Head of caudate nucleus (tissue), 42 donors: ENCODE measurements around the gene RUVBL1.

Experiments used
- DNase-seq, 42 donors: peaks; one replicate each; pipeline versions ENCODE4 v3.0.0 to v3.0.0-alpha.2; 2020 to 2021; ENCODE audit warnings: mixed read lengths in 7 of 42
- intact Hi-C: fragments of 100-400 bp; cut with DNase I; formaldehyde crosslinking; loops from one replicate; pipeline ENCODE4 v1.15.0; 2022

The RUVBL1 gene

DNA sequence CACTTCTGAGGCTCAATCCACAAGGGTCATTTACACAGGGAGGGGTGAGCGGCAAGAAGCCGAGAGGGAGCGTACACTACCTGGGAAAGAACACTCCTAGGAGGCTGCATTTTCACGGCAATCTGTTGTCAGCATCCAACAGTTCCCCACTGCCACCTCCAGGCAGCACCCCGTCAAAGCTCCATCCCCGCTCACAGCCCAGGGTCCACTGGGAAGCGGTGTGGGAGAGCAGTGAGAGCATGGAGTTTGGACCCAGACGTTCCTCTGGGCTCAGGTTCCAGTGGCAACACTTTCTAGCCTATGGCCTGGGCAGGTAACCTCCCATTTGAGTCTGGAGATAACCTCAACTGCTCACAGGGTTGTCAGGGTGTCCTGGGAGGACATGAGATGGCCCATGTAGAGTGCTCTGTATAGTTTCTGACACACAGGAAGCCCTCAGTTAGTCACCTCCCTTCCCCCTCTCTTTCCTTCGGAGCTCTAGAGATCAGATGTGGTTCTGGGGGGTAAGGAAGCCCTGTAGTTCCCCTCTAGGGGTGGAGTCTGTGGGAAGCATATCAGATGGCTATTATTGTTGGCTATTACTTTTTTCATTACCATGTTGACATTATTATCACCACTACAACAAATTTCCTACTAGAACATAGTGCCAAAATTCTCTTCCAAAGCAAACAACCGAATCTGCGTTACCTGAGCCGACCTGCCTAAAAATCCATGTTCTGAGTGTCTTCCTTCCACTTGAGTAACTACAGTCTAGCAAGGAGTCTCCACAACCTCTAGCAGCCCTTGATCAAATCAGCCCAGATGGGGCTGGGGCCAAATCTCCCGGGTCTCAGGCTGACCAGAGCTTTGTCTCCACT is 29.1 kb downstream of the RUVBL1 start:
- intact Hi-C loops, result no loop called here

DNA sequence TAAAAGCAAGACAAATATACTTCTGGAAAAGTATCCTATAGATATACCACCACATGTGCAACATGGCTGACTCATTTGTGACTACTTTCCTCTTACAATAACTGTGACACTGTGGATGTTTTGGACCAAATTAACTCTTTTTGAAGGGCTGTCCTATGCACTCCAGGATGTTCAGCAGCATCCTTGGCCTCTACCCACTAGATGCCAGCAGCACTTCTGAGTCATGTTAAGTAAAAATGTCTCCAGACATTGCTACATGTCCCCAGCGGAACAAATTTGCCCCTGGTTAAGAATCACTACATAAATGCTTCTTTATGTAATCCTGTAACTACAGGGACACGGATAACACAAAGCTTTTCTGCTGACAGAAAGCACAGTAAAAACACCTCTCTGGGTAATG is 32.0 kb downstream of the RUVBL1 start:
- no peak for DNase-seq
- intact Hi-C loops, result no loop called here

More for the DNA sequence above, 29.1 kb downstream of the RUVBL1 start:
- no peak for DNase-seq

- no peak for DNase-seq
- intact Hi-C loops, result no loop called here
Measured at GRCh38 chr3:128089135-128089534, 34.5 kb downstream of the RUVBL1 start.

DNA sequence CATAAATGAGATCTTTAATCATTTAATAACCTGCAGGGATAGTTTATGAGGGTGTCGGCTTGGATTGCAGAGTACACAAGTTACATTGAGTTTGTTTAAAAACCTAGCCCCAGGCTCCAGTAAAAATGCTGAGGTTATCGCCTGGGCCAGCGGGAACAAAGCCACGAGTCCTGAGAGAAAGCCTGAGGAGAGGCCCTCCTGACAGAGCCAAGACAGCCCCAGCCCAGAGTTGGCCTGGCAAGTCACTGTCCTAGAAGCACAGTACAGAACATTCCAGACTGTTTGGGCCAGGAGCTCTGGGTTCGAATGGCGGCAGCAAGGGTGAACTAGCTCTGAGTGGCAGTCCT is 39.0 kb downstream of the RUVBL1 start:
- intact Hi-C loops, result no loop called here
- DNase-seq, result no peak

DNA sequence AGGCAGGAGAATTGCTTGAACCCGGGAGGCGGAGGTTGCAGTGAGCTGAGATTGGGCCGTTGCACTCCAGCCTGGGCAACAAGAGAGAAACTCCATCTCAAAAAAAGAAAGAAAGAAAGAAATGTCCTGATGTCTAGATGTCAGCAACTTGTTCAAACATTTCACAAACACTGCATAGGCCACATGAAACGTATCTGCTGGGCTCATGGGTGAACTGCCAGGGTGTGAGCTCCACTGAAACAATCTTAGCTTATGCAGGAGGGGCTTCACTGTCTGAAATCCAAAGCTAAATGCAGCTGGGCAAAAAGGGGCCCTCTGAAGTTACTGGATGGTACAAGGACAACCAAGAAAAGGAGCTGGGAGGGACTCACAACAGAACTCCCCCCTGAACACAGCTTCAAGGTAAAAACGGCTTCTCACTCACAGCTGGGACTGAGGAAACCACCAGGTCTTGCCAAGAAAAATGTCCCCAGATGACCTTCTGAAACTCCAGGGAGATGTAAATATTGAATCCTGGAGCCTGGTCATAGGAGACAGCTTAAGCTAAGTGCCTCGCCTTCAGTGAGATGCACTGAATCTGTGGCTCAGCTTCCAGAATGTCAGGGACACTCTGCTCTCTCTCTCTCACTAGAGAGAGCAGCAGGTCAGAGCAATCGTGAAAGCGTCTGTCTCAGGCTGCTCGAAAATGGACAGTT is 39.5 kb downstream of the RUVBL1 start:
- no peak for DNase-seq
- intact Hi-C loops, result no loop called here

GRCh38 chr3:128083396-128083795 is 40.2 kb downstream of the RUVBL1 start:
- DNase-seq, result no peak
- intact Hi-C loops, result no loop called here

- DNase-seq, result no peak
- intact Hi-C loops, result no loop called here
Measured at GRCh38 chr3:128082546-128082945, 41.1 kb downstream of the RUVBL1 start.

DNA sequence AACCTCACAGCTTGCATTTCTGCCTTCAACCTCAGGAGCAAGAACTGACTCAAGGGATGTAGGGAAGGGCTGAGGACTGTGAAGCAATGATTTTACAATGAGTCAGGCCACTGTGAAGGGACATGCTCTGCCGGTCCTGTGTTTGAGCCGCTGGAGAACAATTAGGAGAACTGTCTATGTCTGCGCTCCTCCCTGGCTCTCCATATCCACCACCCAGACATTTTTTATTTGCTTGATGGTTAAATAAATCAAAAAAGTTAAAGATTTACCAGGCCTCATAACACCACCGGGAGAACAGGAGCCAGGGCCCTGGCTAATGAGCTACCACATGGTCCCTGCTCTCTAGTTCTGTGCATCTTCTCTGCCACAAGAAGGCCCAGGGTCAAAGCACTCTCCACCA is 41.8 kb downstream of the RUVBL1 start:
- intact Hi-C loops, result no loop called here
- no peak for DNase-seq

DNA sequence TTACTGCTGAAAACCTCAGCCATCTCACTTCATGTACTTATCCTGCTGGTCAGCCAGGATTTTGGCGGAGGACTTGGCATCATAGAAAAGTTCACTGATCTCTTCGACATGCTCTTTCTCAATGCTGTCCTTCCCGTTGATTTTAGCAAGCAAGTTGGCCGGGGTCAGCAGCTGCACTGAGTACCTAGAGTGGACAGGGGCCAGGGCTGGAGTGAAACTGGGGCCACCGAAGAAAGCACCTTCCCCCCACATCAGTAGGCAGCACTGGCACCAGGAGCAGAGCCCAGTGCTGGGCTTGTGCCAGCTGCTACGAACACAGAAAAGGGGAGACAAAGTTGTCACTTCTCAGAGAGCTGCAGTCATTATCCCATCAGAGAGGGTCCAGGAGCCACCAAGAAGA is 42.4 kb downstream of the RUVBL1 start:
- DNase-seq, result peak in 1 of 42 donors; percentile 22
- intact Hi-C loops, result no loop called here

GRCh38 chr3:128080323-128081080 is 43.1 kb downstream of the RUVBL1 start:
- no peak for DNase-seq
- intact Hi-C loops, result no loop called here

- DNase-seq, result no peak
- intact Hi-C loops, result no loop called here
Measured at GRCh38 chr3:128079823-128080222, 43.8 kb downstream of the RUVBL1 start.

- no peak for DNase-seq
- intact Hi-C loops, result no loop called here
Measured at GRCh38 chr3:128078875-128079274, 44.7 kb downstream of the RUVBL1 start.

GRCh38 chr3:128078322-128078721 is 45.3 kb downstream of the RUVBL1 start:
- DNase-seq, result no peak
- intact Hi-C loops, result no loop called here

GRCh38 chr3:128077665-128078064 is 45.9 kb downstream of the RUVBL1 start:
- intact Hi-C loops, result no loop called here
- no peak for DNase-seq

DNA sequence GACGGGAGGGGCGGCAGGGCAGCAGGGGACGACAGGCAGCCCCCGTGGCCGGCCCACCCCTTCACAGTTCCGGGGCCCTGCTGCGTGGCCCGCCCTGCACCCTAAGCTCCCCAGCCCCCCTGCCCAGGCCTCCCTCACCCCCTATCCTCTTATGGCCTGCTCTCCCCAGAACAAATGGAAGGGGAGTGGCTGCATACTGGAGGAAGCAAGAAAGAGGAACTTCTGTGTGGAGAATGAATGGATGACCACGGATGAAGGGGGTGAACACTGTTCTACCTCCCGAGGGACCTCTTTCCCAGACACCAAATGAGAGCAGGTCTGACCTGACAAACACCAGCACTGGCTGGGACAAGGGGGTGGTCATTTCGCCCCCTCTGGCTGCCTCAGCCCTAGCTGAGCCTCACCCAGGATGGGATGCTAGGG is 46.4 kb downstream of the RUVBL1 start:
- intact Hi-C loops, result no loop called here
- DNase-seq, result peak in 5 of 42 donors; percentile 4 to 21 (median 17)

- intact Hi-C loops, result no loop called here
- DNase-seq, result peak in 41 of 42 donors; percentile 49 to 90 (median 81)
Measured at GRCh38 chr3:128076483-128077201, 47.0 kb downstream of the RUVBL1 start.

- intact Hi-C loops, result no loop called here
- peak; percentile 72 to 97 (median 93) for DNase-seq
Measured at GRCh38 chr3:128075522-128076482, 47.8 kb downstream of the RUVBL1 start.

DNA sequence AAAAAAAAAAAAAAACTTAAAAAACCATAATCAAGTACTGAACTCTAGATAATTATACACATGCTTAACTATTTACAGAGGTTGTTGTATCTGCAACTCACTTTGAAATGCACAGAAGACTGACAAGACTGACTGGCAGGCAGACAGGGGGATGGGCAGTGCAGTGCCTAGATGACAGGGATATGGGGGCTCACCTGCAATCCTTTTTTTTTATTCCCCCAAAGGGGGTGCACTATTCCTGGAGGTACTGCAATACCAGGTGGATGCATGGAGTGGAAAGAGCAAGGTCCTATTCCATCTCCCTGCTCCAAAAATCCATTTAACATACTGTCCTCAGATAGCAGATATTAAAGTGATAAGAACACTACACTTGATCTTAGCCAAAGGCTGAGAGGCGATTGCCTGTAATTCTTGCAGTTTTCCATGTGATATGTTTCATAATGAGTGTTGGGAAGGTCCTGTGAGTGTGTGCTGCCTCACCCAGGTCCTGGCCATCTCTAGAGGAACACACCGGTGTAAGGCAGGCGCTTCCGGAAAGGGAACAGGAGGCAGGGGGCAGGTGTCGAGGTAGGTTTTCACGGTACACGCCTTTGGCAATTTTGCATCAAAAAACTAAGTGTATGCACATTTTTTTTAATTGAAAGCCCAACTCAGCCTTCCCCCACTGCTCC is 48.6 kb downstream of the RUVBL1 start:
- DNase-seq, result peak in 1 of 42 donors; percentile 22
- intact Hi-C loops, result no loop called here
